Right lobe of liver (tissue), 4 donors: ENCODE measurements around the gene ZYG11B.

Experiments used
- POLR2A ChIP-seq: fragments of 450-650 bp; IDR thresholded peaks from one replicate; pipeline ENCODE4 v1.6.1; 2017; ENCODE audit warnings: antibody characterized with exemption, mild to moderate bottlenecking
- TF ChIP-seq, protein P1 (sequence below), 4 donors: fragments of 200-600 bp in 3 of 4; fragments of 450-650 bp in 1 of 4; IDR thresholded peaks; one replicate each; pipeline versions ENCODE4 v1.5.1 to v1.8.0; 2016 to 2022; ENCODE audit warnings: antibody characterized with exemption in 4 of 4, mild to moderate bottlenecking in 2 of 4
- donor health status: DM: no; HTN: no; CAD: no.
- donor health status: DM: no; HTN: no; CAD: no.
- donor health status: DM: no; HTN: yes; CAD: no.

DNA sequence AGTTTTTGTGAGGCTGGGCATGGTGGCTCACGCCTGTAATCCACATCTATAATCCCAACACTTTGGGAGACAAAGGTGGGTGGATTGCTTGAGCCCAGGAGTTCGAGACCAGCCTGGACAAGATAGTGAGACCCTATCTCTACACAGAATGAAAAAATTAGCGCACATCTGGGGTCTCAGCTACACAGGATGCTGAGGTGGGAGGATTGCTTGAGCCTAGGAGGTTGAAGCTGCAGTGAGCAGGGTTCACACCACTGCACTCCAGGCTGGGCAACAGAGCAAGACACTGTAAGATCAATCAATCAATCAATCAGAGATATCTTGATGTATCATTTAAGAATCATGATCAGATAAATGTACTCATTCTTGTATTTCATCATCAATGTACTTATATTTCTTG lies 7.1 kb downstream of the ZYG11B start:
- no peak for TF ChIP-seq POLR2A
- TF ChIP-seq, protein P1, sequence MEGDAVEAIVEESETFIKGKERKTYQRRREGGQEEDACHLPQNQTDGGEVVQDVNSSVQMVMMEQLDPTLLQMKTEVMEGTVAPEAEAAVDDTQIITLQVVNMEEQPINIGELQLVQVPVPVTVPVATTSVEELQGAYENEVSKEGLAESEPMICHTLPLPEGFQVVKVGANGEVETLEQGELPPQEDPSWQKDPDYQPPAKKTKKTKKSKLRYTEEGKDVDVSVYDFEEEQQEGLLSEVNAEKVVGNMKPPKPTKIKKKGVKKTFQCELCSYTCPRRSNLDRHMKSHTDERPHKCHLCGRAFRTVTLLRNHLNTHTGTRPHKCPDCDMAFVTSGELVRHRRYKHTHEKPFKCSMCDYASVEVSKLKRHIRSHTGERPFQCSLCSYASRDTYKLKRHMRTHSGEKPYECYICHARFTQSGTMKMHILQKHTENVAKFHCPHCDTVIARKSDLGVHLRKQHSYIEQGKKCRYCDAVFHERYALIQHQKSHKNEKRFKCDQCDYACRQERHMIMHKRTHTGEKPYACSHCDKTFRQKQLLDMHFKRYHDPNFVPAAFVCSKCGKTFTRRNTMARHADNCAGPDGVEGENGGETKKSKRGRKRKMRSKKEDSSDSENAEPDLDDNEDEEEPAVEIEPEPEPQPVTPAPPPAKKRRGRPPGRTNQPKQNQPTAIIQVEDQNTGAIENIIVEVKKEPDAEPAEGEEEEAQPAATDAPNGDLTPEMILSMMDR (IDR thresholded peaks at IDR 0.05), result no peak
